ENCODE results near the gene BCAS3. TPM values are rescaled to one million over a fixed set of nuclear protein-coding genes. Genes with fewer than 3 reads are reported as not detected.
"Not testable (repeated sequence)": the region's sequence is repeated elsewhere in the genome, so short reads cannot be mapped to it uniquely, and the experiment has no call there.

Gene BCAS3
- total and polyA plus RNA-seq, 4 experiments from 2014 or later = 27.0 to 45.2 (median 41.2) TPM

DNA sequence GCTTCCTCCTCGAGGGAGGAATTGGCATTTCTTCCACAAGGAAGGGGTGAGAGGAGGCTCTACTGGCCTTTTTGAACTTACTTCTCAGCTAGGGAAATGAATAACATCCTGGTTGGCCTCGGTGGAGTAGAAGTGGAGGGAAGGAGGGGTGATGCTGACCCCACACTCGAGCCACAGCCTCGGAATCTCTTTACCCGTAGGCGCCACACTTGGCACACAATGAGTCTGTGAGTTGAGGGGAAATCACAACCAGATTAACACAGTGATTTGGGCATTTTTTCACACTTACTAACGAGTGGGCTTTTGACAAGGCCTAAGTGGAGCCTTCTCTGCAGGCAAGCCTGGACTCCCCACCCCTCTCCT is 674.7 kb downstream of the BCAS3 start:
- H3K4me1 Mint-ChIP-seq = no peaks in the 10 kb centered on the region
- POLR2A ChIA-PET (ENCODE audit: partially characterized antibody) = no interaction called here
- no peak overlapping the region for H3K27ac ChIP-seq (ENCODE audit: low read depth, low read length)
- no peaks in the 10 kb centered on the region for H3K9me3 Mint-ChIP-seq
- no peaks in the 10 kb centered on the region for H3K4me1 ChIP-seq (ENCODE audit: insufficient read depth, low read length)
- H3K4me3 Mint-ChIP-seq = no peak overlapping the region
- no peaks in the 10 kb centered on the region for H3K9me3 ChIP-seq (ENCODE audit: control insufficient read depth in 1 of 2, low read length in 2 of 2)
- H3K36me3 ChIP-seq (ENCODE audit: insufficient read depth, low read length) = no peaks in the 10 kb centered on the region
- H3K4me3 ChIP-seq (ENCODE audit: low read length in 2 of 2) = no peak overlapping the region
- H3K27me3 Mint-ChIP-seq = no peaks in the 10 kb centered on the region
- intact Hi-C loops (cut with micrococcal nuclease) = no loop called here
- no peak overlapping the region for H3K27ac Mint-ChIP-seq
- CTCF ChIA-PET (ENCODE audit: partially characterized antibody) = interaction anchor here (1.2 to 1.3 kb wide), 2 partner anchors 10 to 13 kb away, joined by 4 to 6 read pairs; no protein-coding TSS in a partner anchor
- no peaks in the 10 kb centered on the region for H3K27me3 ChIP-seq (ENCODE audit: insufficient read depth, low read length)
- no peak for DNase-seq
- H3K36me3 Mint-ChIP-seq = no peaks in the 10 kb centered on the region

GRCh38 chr17:61352781-61353491 is 675.3 kb downstream of the BCAS3 start:
- intact Hi-C loops (cut with micrococcal nuclease) = no loop called here
- CTCF ChIA-PET (ENCODE audit: partially characterized antibody) = no interaction called here

DNA sequence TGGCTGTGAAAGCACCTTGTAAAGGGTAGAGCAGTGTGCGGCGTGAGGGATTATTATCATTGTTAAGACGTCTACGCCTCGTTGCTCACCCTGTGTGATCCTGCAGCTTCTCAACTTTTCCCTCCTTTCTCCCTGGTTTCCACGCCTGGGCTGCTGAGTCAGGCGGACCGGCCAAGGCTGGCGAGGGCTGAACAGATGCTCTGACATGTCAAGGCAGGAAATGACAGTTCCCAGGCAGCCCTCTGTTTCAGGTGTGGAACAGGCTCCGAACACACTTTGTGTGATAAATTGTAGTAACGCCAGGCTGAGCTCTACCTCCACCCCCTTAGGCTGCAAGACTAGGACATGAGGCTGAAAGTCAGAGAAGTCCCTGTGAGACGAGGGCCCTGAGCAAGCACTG is 676.0 kb downstream of the BCAS3 start:
- no peaks in the 10 kb centered on the region for H3K27me3 Mint-ChIP-seq
- no peaks in the 10 kb centered on the region for H3K36me3 Mint-ChIP-seq
- intact Hi-C loops (cut with micrococcal nuclease) = no loop called here
- H3K27ac Mint-ChIP-seq = no peak overlapping the region
- ChIA-PET POLR2A (ENCODE audit: partially characterized antibody) (no interaction called here), CTCF (ENCODE audit: partially characterized antibody) (no interaction called here)
- no peak overlapping the region for H3K27ac ChIP-seq (ENCODE audit: low read depth, low read length)
- H3K36me3 ChIP-seq (ENCODE audit: insufficient read depth, low read length) = no peaks in the 10 kb centered on the region
- H3K27me3 ChIP-seq (ENCODE audit: insufficient read depth, low read length) = no peaks in the 10 kb centered on the region
- H3K9me3 Mint-ChIP-seq = no peaks in the 10 kb centered on the region
- H3K4me3 ChIP-seq (ENCODE audit: low read length in 2 of 2) = no peak overlapping the region
- H3K4me1 ChIP-seq (ENCODE audit: insufficient read depth, low read length) = no peaks in the 10 kb centered on the region
- H3K9me3 ChIP-seq (ENCODE audit: control insufficient read depth in 1 of 2, low read length in 2 of 2) = no peaks in the 10 kb centered on the region
- H3K4me3 Mint-ChIP-seq = no peak overlapping the region
- DNase-seq = no peak
- no peaks in the 10 kb centered on the region for H3K4me1 Mint-ChIP-seq

More at GRCh38 chr17:61352781-61353491, 675.3 kb downstream of the BCAS3 start:
- no peak for DNase-seq
- Histone ChIP-seq H3K9me3 (ENCODE audit: control insufficient read depth in 1 of 2, low read length in 2 of 2) (no peaks in the 10 kb centered on the region), H3K4me1 (ENCODE audit: insufficient read depth, low read length) (no peaks in the 10 kb centered on the region), H3K27me3 (ENCODE audit: insufficient read depth, low read length) (no peaks in the 10 kb centered on the region), H3K4me3 (ENCODE audit: low read length in 2 of 2) (no peak overlapping the region), H3K27ac (ENCODE audit: low read depth, low read length) (no peak overlapping the region), H3K36me3 (ENCODE audit: insufficient read depth, low read length) (no peaks in the 10 kb centered on the region)
- no peaks in the 10 kb centered on the region for H3K27me3 Mint-ChIP-seq
- POLR2A ChIA-PET (ENCODE audit: partially characterized antibody) = no interaction called here
- no peaks in the 10 kb centered on the region for H3K4me1 Mint-ChIP-seq
- H3K9me3 Mint-ChIP-seq = no peaks in the 10 kb centered on the region
- no peak overlapping the region for H3K4me3 Mint-ChIP-seq
- H3K27ac Mint-ChIP-seq = no peak overlapping the region
- H3K36me3 Mint-ChIP-seq = no peaks in the 10 kb centered on the region

GRCh38 chr17:61354895-61355874 is 677.5 kb downstream of the BCAS3 start:
- Mint-ChIP-seq H3K27me3 (no peaks in the 10 kb centered on the region), H3K9me3 (no peaks in the 10 kb centered on the region), H3K27ac (no peak overlapping the region), H3K4me1 (no peaks in the 10 kb centered on the region), H3K4me3 (no peak overlapping the region), H3K36me3 (no peaks in the 10 kb centered on the region)
- H3K4me1 ChIP-seq (ENCODE audit: insufficient read depth, low read length) = no peaks in the 10 kb centered on the region
- no peaks in the 10 kb centered on the region for H3K9me3 ChIP-seq (ENCODE audit: control insufficient read depth in 1 of 2, low read length in 2 of 2)
- no peaks in the 10 kb centered on the region for H3K27me3 ChIP-seq (ENCODE audit: insufficient read depth, low read length)
- CTCF ChIA-PET (ENCODE audit: partially characterized antibody) = no interaction called here
- H3K36me3 ChIP-seq (ENCODE audit: insufficient read depth, low read length) = no peaks in the 10 kb centered on the region
- intact Hi-C loops (cut with micrococcal nuclease) = no loop called here
- no peak overlapping the region for H3K4me3 ChIP-seq (ENCODE audit: low read length in 2 of 2)
- DNase-seq = no peak
- H3K27ac ChIP-seq (ENCODE audit: low read depth, low read length) = no peak overlapping the region
- POLR2A ChIA-PET (ENCODE audit: partially characterized antibody) = no interaction called here

DNA sequence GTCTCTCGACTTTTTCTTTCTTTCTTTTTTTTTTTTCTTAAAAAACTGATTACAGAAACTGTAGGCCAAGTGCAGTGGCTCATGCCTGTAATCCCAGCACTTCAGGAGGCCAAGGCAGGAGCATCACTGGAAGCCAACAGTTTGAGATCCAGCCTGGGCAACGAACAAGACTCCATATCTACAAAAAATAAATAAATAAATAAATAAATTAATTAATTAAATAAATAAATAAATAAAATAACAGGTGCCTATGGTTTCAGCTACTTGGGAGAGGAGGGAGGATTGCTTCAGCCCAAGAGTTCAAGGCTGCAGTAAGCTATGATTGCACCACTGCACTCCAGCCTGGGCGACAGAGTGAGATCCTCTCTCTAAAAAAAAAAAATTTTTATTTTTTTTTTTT is 679.4 kb downstream of the BCAS3 start:
- H3K4me1 Mint-ChIP-seq; H3K36me3 ChIP-seq (ENCODE audit: insufficient read depth, low read length); H3K4me3 ChIP-seq (ENCODE audit: low read length in 2 of 2); CTCF ChIA-PET (ENCODE audit: partially characterized antibody); H3K27ac ChIP-seq (ENCODE audit: low read depth, low read length); H3K4me3 Mint-ChIP-seq; DNase-seq; intact Hi-C loops (cut with micrococcal nuclease); POLR2A ChIA-PET (ENCODE audit: partially characterized antibody); H3K27me3 Mint-ChIP-seq; H3K36me3 Mint-ChIP-seq; H3K9me3 ChIP-seq (ENCODE audit: control insufficient read depth in 1 of 2, low read length in 2 of 2); H3K27me3 ChIP-seq (ENCODE audit: insufficient read depth, low read length); H3K27ac Mint-ChIP-seq; H3K4me1 ChIP-seq (ENCODE audit: insufficient read depth, low read length); H3K9me3 Mint-ChIP-seq: not testable (repeated sequence)

DNA sequence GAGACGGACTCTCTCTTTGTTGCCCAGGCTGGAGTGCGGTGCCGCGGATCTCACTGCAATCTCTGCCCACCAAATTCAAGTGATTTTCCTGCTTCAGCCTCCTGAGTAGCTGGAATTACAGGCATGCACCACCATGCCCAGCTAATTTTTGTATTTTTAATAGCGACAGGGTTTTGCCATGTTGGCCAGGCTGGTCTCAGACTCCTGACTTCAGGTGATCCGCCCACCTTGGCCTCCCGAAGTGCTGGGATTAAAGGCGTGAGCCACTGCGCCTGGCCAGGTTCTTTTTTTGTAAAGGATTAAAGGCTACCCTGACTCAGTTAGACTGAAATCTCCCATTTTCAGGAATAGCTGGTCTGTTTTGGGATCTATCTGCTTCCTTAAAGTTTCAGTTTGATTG is 681.9 kb downstream of the BCAS3 start:
- H3K36me3 Mint-ChIP-seq; H3K27ac ChIP-seq (ENCODE audit: low read depth, low read length); H3K36me3 ChIP-seq (ENCODE audit: insufficient read depth, low read length); H3K9me3 Mint-ChIP-seq; H3K4me3 Mint-ChIP-seq; H3K27ac Mint-ChIP-seq; H3K27me3 ChIP-seq (ENCODE audit: insufficient read depth, low read length); POLR2A ChIA-PET (ENCODE audit: partially characterized antibody); H3K4me3 ChIP-seq (ENCODE audit: low read length in 2 of 2); H3K4me1 ChIP-seq (ENCODE audit: insufficient read depth, low read length); H3K9me3 ChIP-seq (ENCODE audit: control insufficient read depth in 1 of 2, low read length in 2 of 2); intact Hi-C loops (cut with micrococcal nuclease); H3K27me3 Mint-ChIP-seq; H3K4me1 Mint-ChIP-seq; DNase-seq: not testable (repeated sequence)
- CTCF ChIA-PET (ENCODE audit: partially characterized antibody) = interaction anchor here (0.9 to 2.0 kb wide), 5 partner anchors 28 to 639 kb away, joined by 3 to 9 read pairs (median 4); no protein-coding TSS in a partner anchor

DNA sequence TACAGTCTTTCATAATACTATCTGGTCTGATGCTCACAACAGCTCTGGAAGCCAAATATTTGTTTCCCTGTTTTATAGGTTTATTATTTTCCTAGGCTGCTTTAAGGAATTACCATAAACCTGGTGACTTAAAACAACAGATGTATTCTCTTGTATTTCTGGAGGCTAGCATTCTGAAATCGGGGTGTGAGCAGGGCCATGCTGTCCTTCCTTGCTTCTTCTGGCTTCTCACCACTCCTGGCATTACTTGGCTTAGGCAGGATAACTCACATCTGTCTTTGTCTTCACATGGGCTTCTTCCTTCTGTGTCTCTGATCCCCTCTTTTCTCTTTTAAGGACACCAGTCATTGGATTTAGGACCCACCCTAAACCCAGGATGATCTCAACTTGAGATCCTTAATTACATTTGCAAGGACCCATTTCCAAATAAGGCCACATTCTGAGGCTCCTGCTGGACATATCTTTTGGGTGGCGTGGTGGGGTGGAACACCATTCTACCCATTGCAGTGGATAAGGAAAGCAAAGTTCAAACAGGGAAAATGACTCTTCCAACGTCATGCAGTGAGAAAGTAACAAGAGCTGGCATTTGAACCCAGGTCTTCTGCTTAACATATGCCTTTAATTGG is 682.8 kb downstream of the BCAS3 start:
- Mint-ChIP-seq H3K4me3 (no peak overlapping the region), H3K36me3 (no peaks in the 10 kb centered on the region), H3K27ac (no peak overlapping the region), H3K27me3 (no peaks in the 10 kb centered on the region), H3K4me1 (no peaks in the 10 kb centered on the region), H3K9me3 (no peaks in the 10 kb centered on the region)
- Histone ChIP-seq H3K27me3 (ENCODE audit: insufficient read depth, low read length) (no peaks in the 10 kb centered on the region), H3K4me1 (ENCODE audit: insufficient read depth, low read length) (no peaks in the 10 kb centered on the region), H3K27ac (ENCODE audit: low read depth, low read length) (no peak overlapping the region), H3K36me3 (ENCODE audit: insufficient read depth, low read length) (no peaks in the 10 kb centered on the region), H3K4me3 (ENCODE audit: low read length in 2 of 2) (no peak overlapping the region), H3K9me3 (ENCODE audit: control insufficient read depth in 1 of 2, low read length in 2 of 2) (no peaks in the 10 kb centered on the region)
- intact Hi-C loops (cut with micrococcal nuclease) = no loop called here
- ChIA-PET POLR2A (ENCODE audit: partially characterized antibody) (no interaction called here), CTCF (ENCODE audit: partially characterized antibody) (interaction anchor here (0.9 kb wide), 1 partner anchor 588 kb away, joined by 5 read pairs; no protein-coding TSS in a partner anchor)
- DNase-seq = no peak
